OCI-LY3 (cell line): ENCODE measurements around the gene TP63.

Experiments
- EZH2phosphoT487 ChIP-seq: fragments of 200-600 bp; shearing (Covaris generic); IDR thresholded peaks from 2 replicates; pipeline ENCODE4 v1.6.1; 2018; ENCODE audit warnings: antibody characterized with exemption, mixed run types, low read depth
- TF ChIP-seq, protein P1 (sequence below): fragments of 200-600, 300-600 bp; sonication (generic); IDR thresholded peaks from 2 replicates; pipeline ENCODE4 v1.5.1; 2014; ENCODE audit warnings: antibody characterized with exemption, low read length, low read depth

DNA sequence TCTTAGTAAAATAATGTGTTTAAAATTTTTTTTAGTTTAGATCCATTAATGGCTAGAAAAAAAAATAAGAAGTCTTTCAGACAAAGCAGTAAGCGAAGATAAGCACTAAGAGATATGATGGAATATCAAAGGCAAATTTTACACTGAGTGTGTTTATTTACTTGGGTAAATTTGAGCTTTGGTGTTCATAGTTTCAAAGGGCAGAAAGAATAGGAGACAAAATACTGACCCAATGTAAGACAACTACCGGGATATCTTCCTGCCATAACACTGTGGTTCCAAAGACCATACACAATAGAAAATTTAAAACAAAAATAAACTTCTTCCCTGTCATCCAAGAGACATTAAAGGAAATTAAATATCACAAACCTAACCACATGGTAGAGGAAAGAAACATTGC lies 25.5 kb upstream of the TP63 start:
- TF ChIP-seq, protein P1, sequence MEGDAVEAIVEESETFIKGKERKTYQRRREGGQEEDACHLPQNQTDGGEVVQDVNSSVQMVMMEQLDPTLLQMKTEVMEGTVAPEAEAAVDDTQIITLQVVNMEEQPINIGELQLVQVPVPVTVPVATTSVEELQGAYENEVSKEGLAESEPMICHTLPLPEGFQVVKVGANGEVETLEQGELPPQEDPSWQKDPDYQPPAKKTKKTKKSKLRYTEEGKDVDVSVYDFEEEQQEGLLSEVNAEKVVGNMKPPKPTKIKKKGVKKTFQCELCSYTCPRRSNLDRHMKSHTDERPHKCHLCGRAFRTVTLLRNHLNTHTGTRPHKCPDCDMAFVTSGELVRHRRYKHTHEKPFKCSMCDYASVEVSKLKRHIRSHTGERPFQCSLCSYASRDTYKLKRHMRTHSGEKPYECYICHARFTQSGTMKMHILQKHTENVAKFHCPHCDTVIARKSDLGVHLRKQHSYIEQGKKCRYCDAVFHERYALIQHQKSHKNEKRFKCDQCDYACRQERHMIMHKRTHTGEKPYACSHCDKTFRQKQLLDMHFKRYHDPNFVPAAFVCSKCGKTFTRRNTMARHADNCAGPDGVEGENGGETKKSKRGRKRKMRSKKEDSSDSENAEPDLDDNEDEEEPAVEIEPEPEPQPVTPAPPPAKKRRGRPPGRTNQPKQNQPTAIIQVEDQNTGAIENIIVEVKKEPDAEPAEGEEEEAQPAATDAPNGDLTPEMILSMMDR: no peak
- TF ChIP-seq EZH2phosphoT487: no peak
